ENCODE measurements around the gene SEMA3G.

DNA sequence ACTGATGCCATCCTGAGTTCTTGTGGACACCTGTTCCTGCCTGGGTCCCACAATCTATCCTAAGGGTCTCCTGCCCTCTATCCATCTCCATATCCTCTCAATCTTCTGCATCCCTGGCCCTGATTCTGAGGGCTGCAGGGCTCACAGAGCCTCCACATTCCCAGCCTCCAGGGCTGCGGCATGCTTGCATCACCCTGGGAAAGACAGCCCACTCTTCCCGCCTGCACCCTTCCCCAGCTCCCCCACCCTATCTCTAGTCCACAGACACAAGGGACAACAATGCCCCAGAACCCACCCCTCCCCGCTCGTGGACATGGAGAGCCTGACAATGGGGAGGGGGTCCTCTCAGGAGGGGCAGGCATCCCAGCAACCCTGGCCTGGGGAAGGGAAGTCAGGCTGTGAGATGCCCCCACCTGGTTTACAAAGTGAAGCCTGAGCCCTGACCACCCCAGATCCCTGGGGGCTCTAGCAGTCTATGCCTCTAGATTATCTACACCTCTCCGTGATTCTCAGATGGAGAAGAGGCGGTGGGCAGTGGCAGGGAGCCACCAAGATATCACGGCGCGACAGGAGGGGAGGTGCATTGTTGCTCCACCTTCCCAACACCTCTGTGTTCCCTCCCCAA lies 10.3 kb downstream of the SEMA3G start:
- TF ChIP-seq ZNF274 (IDR thresholded peaks at IDR 0.05; ENCODE audit: low read depth, low read length) (no peak), YY1 (IDR thresholded peaks at IDR 0.05; ENCODE audit: insufficient read depth, insufficient read length) (no peak)
